ENCODE results near the gene CD37. TPM values are rescaled to one million over a fixed set of nuclear protein-coding genes. Genes with fewer than 3 reads are reported as not detected.

Gene CD37
- total and polyA plus RNA-seq, 10 of the 15 experiments (the other 5 are each of a cell fraction or from before 2014, with no cell fraction given), result 34.1 to 359 (median 108) TPM

DNA sequence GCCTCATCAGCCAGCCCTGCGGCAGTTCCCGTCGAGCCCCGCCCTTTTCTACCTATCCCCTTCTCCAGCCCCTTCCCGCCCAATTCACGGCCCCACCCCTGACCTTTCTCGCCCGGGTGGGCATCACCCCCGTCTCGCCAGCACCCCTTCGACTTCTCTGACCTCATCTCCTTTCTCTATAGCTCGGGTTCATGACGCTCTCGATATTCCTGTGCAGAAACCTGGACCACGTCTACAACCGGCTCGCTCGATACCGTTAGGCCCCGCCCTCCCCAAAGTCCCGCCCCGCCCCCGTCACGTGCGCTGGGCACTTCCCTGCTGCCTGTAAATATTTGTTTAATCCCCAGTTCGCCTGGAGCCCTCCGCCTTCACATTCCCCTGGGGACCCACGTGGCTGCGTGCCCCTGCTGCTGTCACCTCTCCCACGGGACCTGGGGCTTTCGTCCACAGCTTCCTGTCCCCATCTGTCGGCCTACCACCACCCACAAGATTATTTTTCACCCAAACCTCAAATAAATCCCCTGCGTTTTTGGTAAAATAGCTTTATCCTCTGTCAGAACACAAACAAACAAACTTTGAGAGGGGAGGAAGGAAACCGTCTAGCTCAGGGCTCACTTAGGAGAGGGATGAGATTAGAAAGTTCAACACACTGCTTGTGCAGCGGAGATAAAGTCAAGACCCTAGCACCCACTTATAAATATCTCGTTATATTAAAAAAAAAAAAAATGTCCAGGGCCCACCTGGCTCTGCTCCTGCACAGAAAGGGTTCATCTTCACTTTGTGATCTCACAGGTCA lies 5.1 kb downstream of the CD37 start (continued):
- TF ChIP-seq ZBTB4 (CRISPR knock-in tag; IDR thresholded peaks at IDR 0.05), result no peak
- TF ChIP-seq POLR2AphosphoS2 (IDR thresholded peaks at IDR 0.05; ENCODE audit: low read depth, low read length), result no peak
- peak; percentile 96 for TF ChIP-seq RAD51 (IDR thresholded peaks at IDR 0.05)
- TF ChIP-seq EP300 (IDR thresholded peaks at IDR 0.05; ENCODE audit: borderline replicate concordance in 1 of 2, control insufficient read depth in 1 of 2, low read depth in 2 of 2, low read length in 2 of 2), result peak; percentile 92 to 96; a peak in 3 of 4 replicates
- TF ChIP-seq TBL1XR1 (IDR thresholded peaks at IDR 0.05; ENCODE audit: low read depth, low read length), result peak; percentile 99

All from GM12878 (cell line).